Measurements from ENCODE around the gene ERFE. TPM values are rescaled to one million over a fixed set of nuclear protein-coding genes. Genes with fewer than 3 reads are reported as not detected.
A peak's percentile ranks its signal among the peaks of the same experiment; 100 is the strongest.

Gene ERFE
- total and polyA plus RNA-seq, 2 of the 13 experiments (the other 11 are each of a cell fraction or from before 2014, with no cell fraction given), result 0.09 TPM; not detected in 1

DNA sequence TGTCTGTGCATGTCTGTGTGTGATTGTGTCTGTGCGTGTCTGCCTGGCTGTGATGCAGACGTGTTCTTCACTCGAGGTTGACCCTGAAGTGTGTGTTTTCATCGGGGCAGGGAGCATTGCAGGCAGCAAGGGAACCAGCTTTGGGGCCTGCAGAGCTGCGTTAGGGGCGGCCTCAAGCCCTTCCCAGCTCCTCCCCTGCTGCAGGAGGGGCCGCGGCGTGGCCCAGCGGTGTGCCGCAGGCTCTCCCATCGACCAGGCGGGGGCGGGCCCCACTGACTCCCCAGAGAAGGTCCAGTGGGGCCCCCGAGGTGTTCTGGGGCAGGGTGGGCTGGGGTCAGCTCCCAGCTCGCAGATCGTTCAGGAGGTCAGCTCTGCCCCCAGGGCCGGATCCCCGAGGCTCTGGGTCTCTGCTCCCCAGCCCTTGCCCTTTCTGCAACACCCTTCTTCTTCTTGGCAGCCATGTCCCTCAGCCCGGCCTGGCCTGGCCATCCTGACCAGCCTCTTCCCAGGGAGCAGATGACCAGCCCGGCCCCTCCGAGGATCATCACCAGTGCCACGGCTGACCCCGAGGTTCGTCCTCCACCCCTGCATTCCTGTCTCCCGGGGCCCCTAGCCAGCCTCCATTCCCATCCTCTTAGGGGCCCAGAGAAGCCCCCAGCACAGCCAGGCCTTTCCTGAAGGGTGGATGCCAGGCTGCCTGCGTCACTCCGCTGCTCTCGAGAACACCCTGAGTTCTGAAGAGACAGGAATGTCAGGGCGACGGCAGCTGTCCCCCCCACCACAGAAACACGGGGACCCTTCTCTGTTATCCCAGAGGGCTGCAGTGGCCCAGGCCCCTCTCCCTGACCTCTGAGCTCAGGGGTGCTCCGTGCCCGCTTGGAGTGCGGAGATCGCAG lies 31.4 kb upstream of the ERFE start:
- peak; percentile 79 for ATAC-seq
- Histone ChIP-seq H3K9me3 (ENCODE audit: low read length) (no peaks in the 10 kb centered on the region), H3K79me2 (ENCODE audit: insufficient read depth, low read length) (no peaks in the 10 kb centered on the region), H2AFZ (ENCODE audit: low read length) (no peak overlapping the region), H3K9ac (ENCODE audit: insufficient read depth, low read depth, low read length) (peak overlapping the region; percentile 43; the same call in 1 of the 2 replicates), H3K27ac (ENCODE audit: extremely low read length, insufficient read depth, low read length) (no peak overlapping the region), H3K27me3 (ENCODE audit: control insufficient read depth in 1 of 2, insufficient read depth in 2 of 2, low read length in 2 of 2) (peaks cover 3 to 24% of the 10 kb centered on the region in 2 experiments), H3K4me3 (replicated peaks in 1 of 3; ENCODE audit: insufficient read depth in 1 of 3, low read depth in 2 of 3, low read length in 3 of 3) (peak overlapping the region in 2 of 3 experiments; percentile 24 to 62; a peak in 4 of 6 replicates), H3K4me2 (ENCODE audit: low read depth, low read length) (peak overlapping the region; percentile 82), H4K20me1 (ENCODE audit: insufficient read depth, low read length) (no peaks in the 10 kb centered on the region), H3K4me1 (ENCODE audit: insufficient read depth, low read length) (peaks cover 9% of the 10 kb centered on the region), H3K36me3 (replicated peaks in 1 of 2; ENCODE audit: control insufficient read depth in 1 of 2, insufficient read depth in 2 of 2, low read length in 2 of 2) (no peaks in the 10 kb centered on the region)
- no peak for FAIRE-seq
- intact Hi-C loops (cut with micrococcal nuclease; ENCODE audit: unreplicated experiment) (no loop called here), in situ Hi-C loops (cut with HindIII; ENCODE audit: extremely low pct_ligation_motif_present, low pct_unique_long_range_greater_than_20kb) (no loop called here)
- BruUV-seq (replicated peaks), result no TSS peak
- ChIA-PET CTCF (ENCODE audit: low intra/inter-chr PET ratio, low total read pairs) (no interaction called here), POLR2A (interaction anchor here (0.6 to 1.0 kb wide), 4 partner anchors 10 to 67 kb away, joined by 3 to 5 read pairs (median 3); partner anchors contain the start of gene SCLY)
- WGBS (ENCODE audit: low lambda C conversion rate), result 21% methylated on average over 28 of the region's 36 CpGs
- peak; percentile 39 for DNase-seq (ENCODE audit: low spot score)
- TF ChIP-seq, protein P1, sequence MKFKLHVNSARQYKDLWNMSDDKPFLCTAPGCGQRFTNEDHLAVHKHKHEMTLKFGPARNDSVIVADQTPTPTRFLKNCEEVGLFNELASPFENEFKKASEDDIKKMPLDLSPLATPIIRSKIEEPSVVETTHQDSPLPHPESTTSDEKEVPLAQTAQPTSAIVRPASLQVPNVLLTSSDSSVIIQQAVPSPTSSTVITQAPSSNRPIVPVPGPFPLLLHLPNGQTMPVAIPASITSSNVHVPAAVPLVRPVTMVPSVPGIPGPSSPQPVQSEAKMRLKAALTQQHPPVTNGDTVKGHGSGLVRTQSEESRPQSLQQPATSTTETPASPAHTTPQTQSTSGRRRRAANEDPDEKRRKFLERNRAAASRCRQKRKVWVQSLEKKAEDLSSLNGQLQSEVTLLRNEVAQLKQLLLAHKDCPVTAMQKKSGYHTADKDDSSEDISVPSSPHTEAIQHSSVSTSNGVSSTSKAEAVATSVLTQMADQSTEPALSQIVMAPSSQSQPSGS (CRISPR knock-in tag; IDR thresholded peaks at IDR 0.05), result no peak
- TF ChIP-seq ZFYVE20 (CRISPR knock-in tag; IDR thresholded peaks at IDR 0.05; ENCODE audit: borderline replicate concordance, low read depth), result no peak
- 0 out of 2 replicates have a peak, but pooled peaks have one; percentile 42 for TF ChIP-seq FOXC1 (CRISPR knock-in tag; IDR thresholded peaks at IDR 0.05; ENCODE audit: borderline replicate concordance)
- TF ChIP-seq NFYB (CRISPR knock-in tag; IDR thresholded peaks at IDR 0.05), result no peak
- TF ChIP-seq ZNF260 (CRISPR knock-in tag; IDR thresholded peaks at IDR 0.05; ENCODE audit: borderline replicate concordance, low read depth), result no peak
- TF ChIP-seq, protein P2, sequence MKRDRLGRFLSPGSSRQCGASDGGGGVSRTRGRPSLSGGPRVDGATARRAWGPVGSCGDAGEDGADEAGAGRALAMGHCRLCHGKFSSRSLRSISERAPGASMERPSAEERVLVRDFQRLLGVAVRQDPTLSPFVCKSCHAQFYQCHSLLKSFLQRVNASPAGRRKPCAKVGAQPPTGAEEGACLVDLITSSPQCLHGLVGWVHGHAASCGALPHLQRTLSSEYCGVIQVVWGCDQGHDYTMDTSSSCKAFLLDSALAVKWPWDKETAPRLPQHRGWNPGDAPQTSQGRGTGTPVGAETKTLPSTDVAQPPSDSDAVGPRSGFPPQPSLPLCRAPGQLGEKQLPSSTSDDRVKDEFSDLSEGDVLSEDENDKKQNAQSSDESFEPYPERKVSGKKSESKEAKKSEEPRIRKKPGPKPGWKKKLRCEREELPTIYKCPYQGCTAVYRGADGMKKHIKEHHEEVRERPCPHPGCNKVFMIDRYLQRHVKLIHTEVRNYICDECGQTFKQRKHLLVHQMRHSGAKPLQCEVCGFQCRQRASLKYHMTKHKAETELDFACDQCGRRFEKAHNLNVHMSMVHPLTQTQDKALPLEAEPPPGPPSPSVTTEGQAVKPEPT (CRISPR knock-in tag; IDR thresholded peaks at IDR 0.05; ENCODE audit: low read depth), result no peak
- no peak for TF ChIP-seq KLF9 (CRISPR knock-in tag; IDR thresholded peaks at IDR 0.05; ENCODE audit: low read depth)
- no peak for TF ChIP-seq GATAD2A (CRISPR knock-in tag; IDR thresholded peaks at IDR 0.05)
- peak; percentile 54; the same call in 1 of the 2 replicates for TF ChIP-seq ZNF788 (CRISPR knock-in tag; IDR thresholded peaks at IDR 0.05; ENCODE audit: borderline replicate concordance)
- peak; percentile 52 for TF ChIP-seq ZSCAN25 (CRISPR knock-in tag; IDR thresholded peaks at IDR 0.05)
- no peak for TF ChIP-seq HOXA5 (CRISPR knock-in tag; IDR thresholded peaks at IDR 0.05)
- no peak for TF ChIP-seq SP1 (IDR thresholded peaks at IDR 0.05)
- peak; percentile 53; the same call in 1 of the 2 replicates for TF ChIP-seq SP1 (CRISPR knock-in tag; IDR thresholded peaks at IDR 0.05)
- TF ChIP-seq, protein P3, sequence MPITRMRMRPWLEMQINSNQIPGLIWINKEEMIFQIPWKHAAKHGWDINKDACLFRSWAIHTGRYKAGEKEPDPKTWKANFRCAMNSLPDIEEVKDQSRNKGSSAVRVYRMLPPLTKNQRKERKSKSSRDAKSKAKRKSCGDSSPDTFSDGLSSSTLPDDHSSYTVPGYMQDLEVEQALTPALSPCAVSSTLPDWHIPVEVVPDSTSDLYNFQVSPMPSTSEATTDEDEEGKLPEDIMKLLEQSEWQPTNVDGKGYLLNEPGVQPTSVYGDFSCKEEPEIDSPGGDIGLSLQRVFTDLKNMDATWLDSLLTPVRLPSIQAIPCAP (CRISPR knock-in tag; IDR thresholded peaks at IDR 0.05; ENCODE audit: low read depth), result no peak
- TF ChIP-seq, protein P4, sequence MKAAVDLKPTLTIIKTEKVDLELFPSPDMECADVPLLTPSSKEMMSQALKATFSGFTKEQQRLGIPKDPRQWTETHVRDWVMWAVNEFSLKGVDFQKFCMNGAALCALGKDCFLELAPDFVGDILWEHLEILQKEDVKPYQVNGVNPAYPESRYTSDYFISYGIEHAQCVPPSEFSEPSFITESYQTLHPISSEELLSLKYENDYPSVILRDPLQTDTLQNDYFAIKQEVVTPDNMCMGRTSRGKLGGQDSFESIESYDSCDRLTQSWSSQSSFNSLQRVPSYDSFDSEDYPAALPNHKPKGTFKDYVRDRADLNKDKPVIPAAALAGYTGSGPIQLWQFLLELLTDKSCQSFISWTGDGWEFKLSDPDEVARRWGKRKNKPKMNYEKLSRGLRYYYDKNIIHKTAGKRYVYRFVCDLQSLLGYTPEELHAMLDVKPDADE (CRISPR knock-in tag; IDR thresholded peaks at IDR 0.05), result no peak
- TF ChIP-seq BCL6 (CRISPR knock-in tag; IDR thresholded peaks at IDR 0.05), result no peak; the same call in 1 of the 2 replicates
- TF ChIP-seq ZNF44 (CRISPR knock-in tag; IDR thresholded peaks at IDR 0.05), result no peak

All from HepG2 (cell line).